ENCODE measurements around the gene ENTHD1. TPM values are rescaled to one million over a fixed set of nuclear protein-coding genes. Genes with fewer than 3 reads are reported as not detected.

The ENTHD1 gene
- total RNA-seq, 4 donors from 2014 or later, result not detected

DNA sequence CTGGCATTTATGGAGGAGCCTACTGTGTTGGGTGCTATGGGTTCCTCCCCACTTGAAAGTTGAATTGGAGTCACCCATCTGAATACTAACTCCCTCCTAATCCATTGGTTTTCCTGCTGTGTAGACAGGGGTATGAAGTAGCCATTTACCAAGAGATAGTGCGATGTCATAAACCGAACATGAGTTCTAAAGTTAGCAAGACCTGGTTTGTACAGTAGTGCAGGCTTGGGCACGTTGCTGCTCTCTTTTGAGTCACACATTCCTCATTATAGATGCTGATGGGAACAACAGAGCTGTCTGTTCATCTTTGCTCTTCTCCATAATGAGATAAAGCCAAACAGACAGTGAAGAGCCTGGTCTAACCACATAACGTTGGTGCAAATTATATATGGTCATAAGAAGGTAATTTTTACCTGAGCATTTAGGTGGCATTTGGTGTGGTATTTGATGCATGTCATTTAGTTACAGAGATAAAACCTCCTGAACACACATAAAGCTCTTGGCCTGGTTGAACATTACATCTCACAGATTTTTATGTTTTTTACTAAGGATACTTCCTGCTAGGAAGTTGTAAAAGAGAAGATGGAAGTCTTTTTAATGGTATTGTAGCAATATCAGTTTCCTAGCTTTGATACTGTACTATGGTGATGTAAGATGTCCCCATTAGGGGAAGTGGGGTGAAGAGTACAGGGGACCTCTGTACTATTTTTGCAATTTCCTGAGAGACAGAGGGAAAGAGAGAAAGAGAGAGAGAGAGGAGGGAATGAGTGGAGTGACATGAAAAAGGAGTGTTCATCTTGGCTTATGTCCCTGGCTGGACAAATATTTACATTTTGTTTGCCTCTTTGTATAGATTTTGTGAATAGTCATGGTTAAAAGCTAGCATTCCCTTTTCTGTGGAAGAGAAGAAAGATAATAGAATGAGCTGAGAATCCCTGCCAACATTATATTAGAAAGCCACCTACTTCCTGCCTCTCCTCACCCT is 35.3 kb upstream of the ENTHD1 start:
- TF ChIP-seq, protein P1, sequence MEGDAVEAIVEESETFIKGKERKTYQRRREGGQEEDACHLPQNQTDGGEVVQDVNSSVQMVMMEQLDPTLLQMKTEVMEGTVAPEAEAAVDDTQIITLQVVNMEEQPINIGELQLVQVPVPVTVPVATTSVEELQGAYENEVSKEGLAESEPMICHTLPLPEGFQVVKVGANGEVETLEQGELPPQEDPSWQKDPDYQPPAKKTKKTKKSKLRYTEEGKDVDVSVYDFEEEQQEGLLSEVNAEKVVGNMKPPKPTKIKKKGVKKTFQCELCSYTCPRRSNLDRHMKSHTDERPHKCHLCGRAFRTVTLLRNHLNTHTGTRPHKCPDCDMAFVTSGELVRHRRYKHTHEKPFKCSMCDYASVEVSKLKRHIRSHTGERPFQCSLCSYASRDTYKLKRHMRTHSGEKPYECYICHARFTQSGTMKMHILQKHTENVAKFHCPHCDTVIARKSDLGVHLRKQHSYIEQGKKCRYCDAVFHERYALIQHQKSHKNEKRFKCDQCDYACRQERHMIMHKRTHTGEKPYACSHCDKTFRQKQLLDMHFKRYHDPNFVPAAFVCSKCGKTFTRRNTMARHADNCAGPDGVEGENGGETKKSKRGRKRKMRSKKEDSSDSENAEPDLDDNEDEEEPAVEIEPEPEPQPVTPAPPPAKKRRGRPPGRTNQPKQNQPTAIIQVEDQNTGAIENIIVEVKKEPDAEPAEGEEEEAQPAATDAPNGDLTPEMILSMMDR (IDR thresholded peaks at IDR 0.05), result no peak
- TF ChIP-seq POLR2A (IDR thresholded peaks at IDR 0.05), result no peak
- Histone ChIP-seq H3K27me3 (no peaks in the 10 kb centered on the region), H3K4me3 (no peak overlapping the region), H3K27ac (peak overlapping the region in 1 of 4 donors; percentile 25), H3K4me1 (peaks cover 0 to 11% (median 0%) of the 10 kb centered on the region in 4 donors), H3K9me3 (no peaks in the 10 kb centered on the region), H3K36me3 (no peaks in the 10 kb centered on the region)
- DNase-seq, result no peak

DNA sequence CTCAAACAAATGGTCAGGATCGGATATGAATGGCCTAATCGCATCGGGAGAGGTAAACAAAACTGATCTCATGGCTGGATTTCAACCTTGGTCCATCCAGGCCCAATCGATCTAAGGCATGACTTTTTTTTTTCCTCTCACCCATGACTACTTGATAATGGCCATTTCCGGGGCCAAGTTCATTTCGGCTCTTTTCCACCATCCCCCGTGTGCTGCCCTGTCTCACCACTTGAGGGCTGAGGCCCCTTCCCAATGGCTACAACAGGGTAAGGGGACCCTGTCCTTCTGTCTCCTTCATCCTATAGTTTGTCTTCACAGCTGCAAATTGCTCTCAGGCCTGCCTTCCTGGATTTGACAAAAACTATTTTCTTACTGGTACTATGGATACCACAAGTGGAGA is 34.0 kb upstream of the ENTHD1 start:
- Histone ChIP-seq H3K27me3 (no peaks in the 10 kb centered on the region), H3K36me3 (no peaks in the 10 kb centered on the region), H3K4me3 (peak overlapping the region in 2 of 4 donors; percentile 4 to 27), H3K9me3 (no peaks in the 10 kb centered on the region), H3K27ac (peak overlapping the region in 1 of 4 donors; percentile 12), H3K4me1 (peaks cover 0 to 12% (median 0%) of the 10 kb centered on the region in 4 donors)
- DNase-seq, result no peak
- TF ChIP-seq, protein P1 (IDR thresholded peaks at IDR 0.05), result peak in 1 of 6 experiments; percentile 17
- no peak for TF ChIP-seq POLR2A (IDR thresholded peaks at IDR 0.05)

DNA sequence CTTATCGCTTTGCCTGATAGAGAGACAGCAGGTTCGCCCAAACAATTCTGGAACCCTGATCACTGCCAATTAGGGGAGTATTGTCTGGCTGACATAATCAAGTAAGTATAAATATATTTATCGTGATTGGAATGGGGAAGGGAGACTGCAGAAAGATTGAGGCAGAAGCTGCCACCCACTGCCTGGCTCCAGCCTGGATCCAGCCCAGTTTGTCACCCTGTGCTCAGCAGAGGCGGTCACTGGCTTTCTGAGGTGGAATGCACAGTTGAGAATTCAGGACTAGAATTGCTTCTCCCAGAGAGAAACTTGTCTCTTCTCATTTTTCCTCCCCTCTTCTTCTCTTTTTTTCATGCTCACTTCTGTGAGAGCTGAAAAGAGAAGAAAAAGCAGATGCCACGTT is 33.2 kb upstream of the ENTHD1 start:
- Histone ChIP-seq H3K36me3 (no peaks in the 10 kb centered on the region), H3K4me3 (peak overlapping the region in 3 of 4 donors; percentile 4 to 27 (median 6)), H3K9me3 (no peaks in the 10 kb centered on the region), H3K27me3 (no peaks in the 10 kb centered on the region), H3K4me1 (peaks cover 0 to 17% (median 0%) of the 10 kb centered on the region in 4 donors), H3K27ac (peak overlapping the region in 3 of 4 donors; percentile 12 to 42 (median 32))
- TF ChIP-seq POLR2A (IDR thresholded peaks at IDR 0.05), result no peak
- TF ChIP-seq, protein P1 (IDR thresholded peaks at IDR 0.05), result no peak
- no peak for DNase-seq

DNA sequence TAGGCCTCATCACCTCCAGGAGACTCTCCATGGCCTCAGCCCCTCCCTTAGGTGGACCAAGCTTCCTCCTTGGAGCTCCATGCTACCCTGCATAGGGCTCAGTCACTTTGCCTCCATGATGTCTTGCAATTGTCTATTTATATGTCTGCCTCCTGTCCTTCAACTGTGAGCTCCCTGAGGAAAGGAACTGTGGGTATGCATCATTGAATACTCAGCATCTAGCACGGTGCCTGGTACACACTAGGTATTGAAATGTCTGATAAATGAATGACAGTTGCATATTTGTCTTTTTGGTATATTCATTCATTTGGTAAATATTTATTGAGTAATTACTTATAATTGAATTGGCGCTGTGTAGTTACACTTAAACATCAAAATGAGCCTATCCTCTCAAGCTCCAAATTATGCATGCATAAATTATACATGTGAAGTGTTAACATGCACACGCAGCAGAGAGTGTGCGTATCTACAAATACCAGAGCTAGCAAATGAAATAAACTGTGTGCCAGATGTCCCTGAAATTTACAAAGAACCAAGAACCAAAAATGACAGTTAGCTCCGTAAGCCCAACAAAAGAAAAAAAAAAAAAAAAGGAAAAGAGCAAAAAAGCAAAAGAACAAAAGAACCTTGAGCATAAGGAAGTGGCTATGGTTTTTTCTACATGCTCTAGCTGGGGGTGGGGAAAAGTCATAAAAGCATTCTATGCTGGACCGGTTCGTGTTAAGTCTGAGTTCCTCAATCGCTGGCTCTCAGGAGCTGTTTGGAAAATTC is 32.5 kb upstream of the ENTHD1 start:
- TF ChIP-seq, protein P1 (IDR thresholded peaks at IDR 0.05), result no peak
- no peak for TF ChIP-seq POLR2A (IDR thresholded peaks at IDR 0.05)
- no peak for DNase-seq
- Histone ChIP-seq H3K4me3 (peak overlapping the region in 3 of 4 donors; percentile 4 to 27 (median 6)), H3K4me1 (peaks cover 0 to 17% (median 0%) of the 10 kb centered on the region in 4 donors), H3K9me3 (no peaks in the 10 kb centered on the region), H3K27me3 (no peaks in the 10 kb centered on the region), H3K27ac (peak overlapping the region in 3 of 4 donors; percentile 12 to 42 (median 32)), H3K36me3 (no peaks in the 10 kb centered on the region)

DNA sequence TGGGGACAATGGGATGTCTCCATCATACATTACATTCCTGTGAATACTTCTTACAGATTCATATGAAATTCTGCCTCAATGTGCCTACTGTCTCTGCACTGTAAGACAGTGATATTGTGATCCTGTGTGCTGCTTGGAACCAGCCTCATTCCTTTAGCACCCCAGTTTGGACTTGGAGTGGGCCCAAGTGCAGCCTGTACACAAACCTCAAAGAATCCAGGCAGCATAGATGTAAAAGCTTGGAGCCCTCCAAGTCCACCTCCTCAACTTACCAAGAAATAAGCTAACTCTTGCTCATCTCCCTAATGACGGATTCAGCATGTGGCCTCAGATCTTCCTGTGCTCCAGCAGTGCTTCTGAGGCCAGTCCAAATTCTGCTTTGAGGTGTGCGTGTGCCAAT is 31.7 kb upstream of the ENTHD1 start:
- no peak for DNase-seq
- Histone ChIP-seq H3K27ac (peak overlapping the region in 1 of 4 donors; percentile 18), H3K27me3 (no peaks in the 10 kb centered on the region), H3K4me1 (peaks cover 0 to 17% (median 0%) of the 10 kb centered on the region in 4 donors), H3K9me3 (no peaks in the 10 kb centered on the region), H3K36me3 (no peaks in the 10 kb centered on the region), H3K4me3 (no peak overlapping the region)
- TF ChIP-seq, protein P1 (IDR thresholded peaks at IDR 0.05), result no peak
- TF ChIP-seq POLR2A (IDR thresholded peaks at IDR 0.05), result no peak

Measured in Peyer's patch (tissue), 4 donors.